Spleen (tissue), 11 donors: ENCODE measurements around the gene GJC1. TPM values are rescaled to one million over a fixed set of nuclear protein-coding genes. Genes with fewer than 3 reads are reported as not detected.

ENCODE experiments used
- DNase-seq: peaks from one replicate; pipeline ENCODE4 v3.0.0-alpha.2; 2020
- H3K27ac ChIP-seq, 8 donors: fragments of 200-600 bp; sonication (generic) in 7 of 8; 1 replicate in 4 of 8; 2 replicates in 4 of 8; pipeline versions ENCODE4 v1.5.0 to v1.8.0; 2016 to 2021; ENCODE audit warnings: inconsistent platforms in 4 of 8, mild to moderate bottlenecking in 4 of 8, moderate library complexity in 1 of 8
- H3K27me3 ChIP-seq, 7 donors: fragments of 200-600 bp; sonication (generic) in 6 of 7; replicated peaks in 1 of 7; 1 replicate in 4 of 7; 2 replicates in 3 of 7; pipeline versions ENCODE4 v1.5.0 to v1.8.0; 2016 to 2021; ENCODE audit warnings: inconsistent platforms in 3 of 7, mild to moderate bottlenecking in 1 of 7
- H3K36me3 ChIP-seq, 6 donors: fragments of 200-600 bp; sonication (generic) in 5 of 6; 1 replicate in 4 of 6; 2 replicates in 2 of 6; pipeline versions ENCODE4 v1.5.0 to v1.8.0; 2016 to 2021; ENCODE audit warnings: inconsistent platforms in 2 of 6
- H3K4me1 ChIP-seq, 6 donors: fragments of 200-600 bp; sonication (generic) in 5 of 6; 1 replicate in 3 of 6; 2 replicates in 3 of 6; pipeline versions ENCODE4 v1.5.0 to v1.8.0; 2016 to 2021; ENCODE audit warnings: inconsistent platforms in 3 of 6
- H3K4me3 ChIP-seq, 8 donors: fragments of 200-600 bp; sonication (generic) in 7 of 8; 1 replicate in 4 of 8; 2 replicates in 4 of 8; pipeline versions ENCODE4 v1.5.0 to v1.8.0; 2016 to 2021; ENCODE audit warnings: inconsistent platforms in 4 of 8, mild to moderate bottlenecking in 4 of 8, moderate library complexity in 2 of 8
- H3K9me3 ChIP-seq, 8 donors: fragments of 200-600 bp; sonication (generic) in 7 of 8; 1 replicate in 4 of 8; 2 replicates in 4 of 8; pipeline versions ENCODE4 v1.5.0 to v1.8.0; 2016 to 2021; ENCODE audit warnings: inconsistent platforms in 4 of 8
- CTCF ChIP-seq, 11 experiments: fragments of 200-600 bp in 7 of 11; fragments of 450-650 bp in 4 of 11; sonication (generic) in 4 of 11; IDR thresholded peaks in 8 of 11; conservative IDR thresholded peaks in 3 of 11; 1 replicate in 7 of 11; 2 replicates in 4 of 11; pipeline versions ENCODE4 v1.4.0 to v1.8.0; 2016 to 2021; ENCODE audit warnings: antibody characterized with exemption in 11 of 11, inconsistent platforms in 4 of 11, mild to moderate bottlenecking in 1 of 11
- POLR2A ChIP-seq, 3 donors: fragments of 450-650 bp; IDR thresholded peaks; one replicate each; pipeline ENCODE4 v1.5.1; 2017; ENCODE audit warnings: antibody characterized with exemption in 3 of 3, mild to moderate bottlenecking in 1 of 3
- POLR2AphosphoS5 ChIP-seq, 3 donors: sonication (generic); formaldehyde crosslinking; IDR thresholded peaks; one replicate each; pipeline ENCODE4 v1.5.1; 2017; ENCODE audit warnings: antibody characterized with exemption in 3 of 3
- WGBS, 5 donors: extraction: QIAGEN DNeasy Blood & Tissue Kit in 3 of 5; methylation state at CpG; one replicate each; pipeline versions ENCODE4 v1.1.5 to v1.1.7; 2013 to 2018; 5-methylcytosine and 5-hydroxymethylcytosine counted together
- intact Hi-C: fragments of 100-400 bp; cut with DNase I; formaldehyde crosslinking; loops from one replicate; pipeline ENCODE4 v1.15.0; 2023; ENCODE audit warnings: low total_unique reads
- polyA plus RNA-seq, 3 donors: library from polyadenylated mRNA; stranded (reverse); fragments of 200-250 nt; gene quantifications; one replicate each; pipeline ENCODE4 v1.2.1, GENCODE V29; 2013
- total RNA-seq, 7 donors: library from RNA; depleted of rRNA in 3 of 7; stranded (reverse); fragments of >200 nt in 3 of 7; fragmentation: NEBNext Ultra II Directional in 4 of 7; extraction: Animal tissue kit (Norgen Biotek cat#: 25700) in 4 of 7; gene quantifications; one replicate each; pipeline versions ENCODE4 v1.1.0 to v1.2.1, GENCODE V29; 2016 to 2021
- donor health status: healthy with polysubstance abuse.
- donor health status: DM: no; HTN: no; CAD: no; lungs with moderate emphysema.
- donor health status: DM: no; HTN: no; CAD: no.
- donor health status: Bipolar disorder and iron deficiency.
- donor health status: healthy.
- donor health status: DM: no; HTN: no; CAD: no.
- donor health status: DM: yes; HTN: yes; CAD: no.

GJC1 gene
- total and polyA plus RNA-seq, 10 donors, result 0.41 to 1.8 (median 0.83) TPM

- 89 to 96% (median 94%) methylated on average over 4 of the region's 4 CpGs for WGBS, 5 donors
- TF ChIP-seq POLR2AphosphoS5 (IDR thresholded peaks at IDR 0.05) (no peak), POLR2A (IDR thresholded peaks at IDR 0.05) (no peak), CTCF (IDR thresholded peaks at IDR 0.05 in 8 of 11, conservative IDR thresholded peaks at IDR 0.05 in 3 of 11) (no peak)
Measured at GRCh38 chr17:44808156-44808555, 21.9 kb downstream of the GJC1 start.

GRCh38 chr17:44807817-44808155, 22.3 kb downstream of the GJC1 start:
- intact Hi-C loops, result no loop called here
- H3K4me1 ChIP-seq, result no peaks in the 10 kb centered on the region
- 65 to 78% (median 69%) methylated on average over 3 of the region's 3 CpGs for WGBS, 5 donors
- TF ChIP-seq POLR2AphosphoS5 (IDR thresholded peaks at IDR 0.05) (no peak), CTCF (IDR thresholded peaks at IDR 0.05 in 8 of 11, conservative IDR thresholded peaks at IDR 0.05 in 3 of 11) (no peak), POLR2A (IDR thresholded peaks at IDR 0.05) (no peak)
- no peak for DNase-seq
- no peaks in the 10 kb centered on the region for H3K27me3 ChIP-seq
- no peaks in the 10 kb centered on the region for H3K9me3 ChIP-seq
- H3K27ac ChIP-seq, result no peak overlapping the region
- H3K36me3 ChIP-seq, result no peaks in the 10 kb centered on the region
- no peak overlapping the region for H3K4me3 ChIP-seq

More at GRCh38 chr17:44808156-44808555, 21.9 kb downstream of the GJC1 start:
- Histone ChIP-seq H3K4me1 (no peaks in the 10 kb centered on the region), H3K27ac (no peak overlapping the region), H3K27me3 (no peaks in the 10 kb centered on the region), H3K36me3 (no peaks in the 10 kb centered on the region), H3K9me3 (no peaks in the 10 kb centered on the region), H3K4me3 (no peak overlapping the region)
- DNase-seq, result no peak
- intact Hi-C loops, result no loop called here

GRCh38 chr17:44807093-44807816, 22.8 kb downstream of the GJC1 start:
- Histone ChIP-seq H3K27ac (no peak overlapping the region), H3K36me3 (no peaks in the 10 kb centered on the region), H3K4me3 (no peak overlapping the region), H3K9me3 (no peaks in the 10 kb centered on the region), H3K4me1 (no peaks in the 10 kb centered on the region), H3K27me3 (no peaks in the 10 kb centered on the region)
- intact Hi-C loops, result no loop called here
- TF ChIP-seq CTCF (IDR thresholded peaks at IDR 0.05 in 8 of 11, conservative IDR thresholded peaks at IDR 0.05 in 3 of 11) (no peak), POLR2A (IDR thresholded peaks at IDR 0.05) (no peak), POLR2AphosphoS5 (IDR thresholded peaks at IDR 0.05) (no peak)
- WGBS, 5 donors, result 82 to 90% (median 87%) methylated on average over 4 of the region's 4 CpGs
- DNase-seq, result no peak

- no peak overlapping the region for H3K27ac ChIP-seq
- no peaks in the 10 kb centered on the region for H3K9me3 ChIP-seq
- H3K4me1 ChIP-seq, result no peaks in the 10 kb centered on the region
- 90 to 97% (median 93%) methylated on average over 10 of the region's 10 CpGs for WGBS, 5 donors
- H3K4me3 ChIP-seq, result no peak overlapping the region
- no peaks in the 10 kb centered on the region for H3K27me3 ChIP-seq
- no peak for DNase-seq
- H3K36me3 ChIP-seq, result no peaks in the 10 kb centered on the region
- intact Hi-C loops, result no loop called here
- TF ChIP-seq POLR2AphosphoS5 (IDR thresholded peaks at IDR 0.05) (no peak), POLR2A (IDR thresholded peaks at IDR 0.05) (no peak)
Measured at GRCh38 chr17:44804302-44805089, 25.6 kb downstream of the GJC1 start.
